H9 (cell line): ENCODE measurements around the gene TTC21B. TPM values are rescaled to one million over a fixed set of nuclear protein-coding genes. Genes with fewer than 3 reads are reported as not detected.

Experiments
- DNase-seq: peaks from one replicate; pipeline ENCODE4 v3.0.0-alpha.2; 2017
- H2AFZ ChIP-seq: one replicate; pipeline ENCODE4 v1.6.1; 2013; ENCODE audit warnings: mild to moderate bottlenecking, low read length, control low read depth, moderate library complexity
- H2AK5ac ChIP-seq: 2 replicates; pipeline ENCODE4 v1.6.1; 2013; ENCODE audit warnings: low read length, control low read depth, mixed read lengths; ENCODE audit not compliant: insufficient read length
- H2BK120ac ChIP-seq: one replicate; pipeline ENCODE4 v1.6.1; 2013; ENCODE audit warnings: low read depth, mild to moderate bottlenecking, low read length, control low read depth, inconsistent platforms; ENCODE audit not compliant: poor library complexity, severe bottlenecking
- H2BK12ac ChIP-seq: 2 replicates; pipeline ENCODE4 v1.6.1; 2013; ENCODE audit warnings: low read length, control low read depth, mixed read lengths, low read depth; ENCODE audit not compliant: insufficient read length
- H2BK15ac ChIP-seq: 2 replicates; pipeline ENCODE4 v1.6.1; 2013; ENCODE audit warnings: low read depth, low read length, control low read depth
- H2BK20ac ChIP-seq: one replicate; pipeline ENCODE4 v1.6.1; 2013; ENCODE audit warnings: low read depth, mild to moderate bottlenecking, low read length, control low read depth, inconsistent platforms; ENCODE audit not compliant: poor library complexity, severe bottlenecking
- H2BK5ac ChIP-seq: 2 replicates; pipeline ENCODE4 v1.6.1; 2013; ENCODE audit warnings: low read length, control low read depth, mixed read lengths; ENCODE audit not compliant: insufficient read length
- H3K14ac ChIP-seq: 2 replicates; pipeline ENCODE4 v1.6.1; 2013; ENCODE audit warnings: low read length, control low read depth; ENCODE audit not compliant: insufficient read depth
- H3K18ac ChIP-seq: 2 replicates; pipeline ENCODE4 v1.6.1; 2013; ENCODE audit warnings: low read depth, mild to moderate bottlenecking, mixed read lengths, low read length, control low read depth; ENCODE audit not compliant: insufficient read length
- H3K23ac ChIP-seq: 2 replicates; pipeline ENCODE4 v1.6.1; 2013; ENCODE audit warnings: low read length, control low read depth, mixed read lengths, low read depth; ENCODE audit not compliant: insufficient read length
- H3K23me2 ChIP-seq: 2 replicates; pipeline ENCODE4 v1.6.1; 2013; ENCODE audit warnings: low read depth, mild to moderate bottlenecking, mixed read lengths, low read length, control low read depth; ENCODE audit not compliant: insufficient read length, poor library complexity, severe bottlenecking
- H3K27ac ChIP-seq: 2 replicates; pipeline ENCODE4 v1.5.1; 2013; ENCODE audit warnings: low read length, control low read depth, mixed read lengths, low read depth; ENCODE audit not compliant: insufficient read length
- H3K27me3 ChIP-seq: 2 replicates; pipeline ENCODE4 v1.6.1; 2013; ENCODE audit warnings: low read length, control low read depth, inconsistent platforms; ENCODE audit not compliant: insufficient read depth
- H3K4ac ChIP-seq: 2 replicates; pipeline ENCODE4 v1.6.1; 2013; ENCODE audit warnings: low read depth, mild to moderate bottlenecking, control low read depth, inconsistent platforms, low read length, moderate library complexity
- H3K4me1 ChIP-seq: 2 replicates; pipeline ENCODE4 v1.6.1; 2013; ENCODE audit warnings: low read length, control low read depth, inconsistent platforms; ENCODE audit not compliant: insufficient read depth
- H3K4me2 ChIP-seq: 2 replicates; pipeline ENCODE4 v1.6.1; 2013; ENCODE audit warnings: low read length, control low read depth, mixed read lengths; ENCODE audit not compliant: insufficient read length, insufficient read depth
- H3K56ac ChIP-seq: 2 replicates; pipeline ENCODE4 v1.6.1; 2013; ENCODE audit warnings: low read depth, mild to moderate bottlenecking, mixed read lengths, low read length, control low read depth; ENCODE audit not compliant: insufficient read length
- H3K79me1 ChIP-seq: 2 replicates; pipeline ENCODE4 v1.6.1; 2013; ENCODE audit warnings: low read depth, mild to moderate bottlenecking, moderate library complexity, low read length, control low read depth, inconsistent platforms; ENCODE audit not compliant: insufficient read depth, poor library complexity, severe bottlenecking
- H3K79me2 ChIP-seq: 2 replicates; pipeline ENCODE4 v1.6.1; 2013; ENCODE audit warnings: low read length, control low read depth, inconsistent platforms; ENCODE audit not compliant: insufficient read depth
- H3K9ac ChIP-seq: 2 replicates; pipeline ENCODE4 v1.6.1; 2013; ENCODE audit warnings: low read length, control low read depth, mixed read lengths; ENCODE audit not compliant: insufficient read length; ENCODE audit errors: extremely low read depth
- H3K9me3 ChIP-seq: one replicate; pipeline ENCODE4 v1.6.1; 2013; ENCODE audit warnings: low read depth, low read length, inconsistent platforms; ENCODE audit not compliant: control insufficient read depth
- H3T11ph ChIP-seq: one replicate; pipeline ENCODE4 v1.6.1; 2013; ENCODE audit warnings: mild to moderate bottlenecking, low read length, control low read depth, inconsistent platforms
- H4K20me1 ChIP-seq: one replicate; pipeline ENCODE4 v1.6.1; 2013; ENCODE audit not compliant: control insufficient read depth, insufficient read length, insufficient read depth
- H4K5ac ChIP-seq: 2 replicates; pipeline ENCODE4 v1.6.1; 2013; ENCODE audit warnings: low read depth, mild to moderate bottlenecking, mixed read lengths, low read length, control low read depth; ENCODE audit not compliant: insufficient read length
- H4K8ac ChIP-seq: replicated peaks from 2 replicates; pipeline ENCODE4 v1.6.1; 2013; ENCODE audit warnings: low read length, control low read depth, mixed read lengths, low read depth; ENCODE audit not compliant: insufficient read length
- H4K91ac ChIP-seq: 2 replicates; pipeline ENCODE4 v1.6.1; 2013; ENCODE audit warnings: low read depth, mild to moderate bottlenecking, moderate library complexity, mixed read lengths, low read length, control low read depth; ENCODE audit not compliant: insufficient read length
- H3K27ac Mint-ChIP-seq, 3 experiments: 2 replicates in 2 of 3; 3 replicates in 1 of 3; pipeline ENCODE4 v1.8.0; 2020 to 2021; ENCODE audit warnings: mixed read lengths in 3 of 3, mild to moderate bottlenecking in 1 of 3, moderate library complexity in 1 of 3
- H3K27me3 Mint-ChIP-seq: 2 replicates; pipeline ENCODE4 v1.8.0; 2021; ENCODE audit warnings: low read depth, mild to moderate bottlenecking, moderate library complexity, mixed read lengths
- H3K36me3 Mint-ChIP-seq, 3 experiments: 2 replicates in 2 of 3; 3 replicates in 1 of 3; pipeline ENCODE4 v1.8.0; 2020 to 2021; ENCODE audit warnings: low read depth in 3 of 3, mixed read lengths in 3 of 3; ENCODE audit not compliant: insufficient read depth in 1 of 3
- H3K4me1 Mint-ChIP-seq, 2 experiments: 2 replicates each; pipeline ENCODE4 v1.8.0; 2020; ENCODE audit warnings: mixed read lengths in 2 of 2
- H3K4me3 Mint-ChIP-seq, 2 experiments: 2 replicates in 1 of 2; 3 replicates in 1 of 2; pipeline ENCODE4 v1.8.0; 2020 to 2021; ENCODE audit warnings: mild to moderate bottlenecking in 2 of 2, mixed read lengths in 2 of 2, moderate library complexity in 1 of 2
- H3K9me3 Mint-ChIP-seq, 2 experiments: 2 replicates in 1 of 2; 3 replicates in 1 of 2; pipeline ENCODE4 v1.8.0; 2020; ENCODE audit warnings: mild to moderate bottlenecking in 2 of 2, mixed read lengths in 2 of 2, moderate library complexity in 1 of 2
- CTCF ChIP-seq: fragments of 200-600 bp; sonication (generic); conservative IDR thresholded peaks from 3 replicates; pipeline ENCODE4 v1.8.0; 2021; ENCODE audit warnings: antibody characterized with exemption, mild to moderate bottlenecking
- WGBS: extraction: QIAGEN DNeasy Blood & Tissue Kit; methylation state at CpG from one replicate; pipeline ENCODE4 v1.1.7; 2013; ENCODE audit warnings: missing lambda C conversion rate, low lambda C conversion rate, mixed read lengths; ENCODE audit not compliant: insufficient read length; ENCODE audit errors: extremely low coverage; 5-methylcytosine and 5-hydroxymethylcytosine counted together
- total RNA-seq: library from RNA; stranded (reverse); gene quantifications from 2 replicates; pipeline ENCODE4 v1.2.1, GENCODE V29; 2021

Gene TTC21B
- total RNA-seq, 1 experiment from 2014 or later: 16.6 TPM

- Mint-ChIP-seq H3K4me3 (no peak overlapping the region), H3K27me3 (no peaks in the 10 kb centered on the region), H3K9me3 (no peaks in the 10 kb centered on the region), H3K4me1 (peaks cover 3 to 6% of the 10 kb centered on the region in 2 experiments; a peak in 1 of 4 replicates), H3K27ac (no peak overlapping the region), H3K36me3 (peaks cover 3 to 9% (median 6%) of the 10 kb centered on the region in 3 experiments; a peak in 6 of 7 replicates)
- no peak overlapping the region for H2AK5ac ChIP-seq
- H3K79me1 ChIP-seq: no peaks in the 10 kb centered on the region
- H2BK12ac ChIP-seq: no peak overlapping the region
- no peaks in the 10 kb centered on the region for H3K27me3 ChIP-seq
- H4K5ac ChIP-seq: no peak overlapping the region
- H3K4me1 ChIP-seq: no peaks in the 10 kb centered on the region
- no peak for TF ChIP-seq CTCF
- no peaks in the 10 kb centered on the region for H4K20me1 ChIP-seq
- DNase-seq: no peak
- H2BK20ac ChIP-seq: no peak overlapping the region
- no peak overlapping the region for H2BK5ac ChIP-seq
- H3K9me3 ChIP-seq: no peaks in the 10 kb centered on the region
- no peak overlapping the region for H2BK120ac ChIP-seq
- no peaks in the 10 kb centered on the region for H3K79me2 ChIP-seq
- H3K14ac ChIP-seq: no peak overlapping the region
- H4K8ac ChIP-seq: no peak overlapping the region
- no peak overlapping the region for H3K4me2 ChIP-seq
- no peak overlapping the region for H2BK15ac ChIP-seq
- H3K4ac ChIP-seq: no peak overlapping the region
- no peak overlapping the region for H3K23ac ChIP-seq
- no CpG with 5 or more reads among the region's 6 CpGs for WGBS
- H3K56ac ChIP-seq: no peak overlapping the region
- no peak overlapping the region for H3K9ac ChIP-seq
- no peak overlapping the region for H3T11ph ChIP-seq
- no peak overlapping the region for H4K91ac ChIP-seq
- no peaks in the 10 kb centered on the region for H3K23me2 ChIP-seq
- no peak overlapping the region for H3K27ac ChIP-seq
- H2AFZ ChIP-seq: no peak overlapping the region
- H3K18ac ChIP-seq: no peak overlapping the region
These were observed 83.2 kb downstream of the TTC21B start for GRCh38 chr2:165870346-165870745.
